Ammon's horn (tissue), 1 donor: Measurements from ENCODE around the gene GUCY1A2.

Experiments used
- DNase-seq: peaks from one replicate; pipeline ENCODE4 v3.0.0-alpha.2; 2016; ENCODE audit warnings: low spot score

GUCY1A2 gene

DNA sequence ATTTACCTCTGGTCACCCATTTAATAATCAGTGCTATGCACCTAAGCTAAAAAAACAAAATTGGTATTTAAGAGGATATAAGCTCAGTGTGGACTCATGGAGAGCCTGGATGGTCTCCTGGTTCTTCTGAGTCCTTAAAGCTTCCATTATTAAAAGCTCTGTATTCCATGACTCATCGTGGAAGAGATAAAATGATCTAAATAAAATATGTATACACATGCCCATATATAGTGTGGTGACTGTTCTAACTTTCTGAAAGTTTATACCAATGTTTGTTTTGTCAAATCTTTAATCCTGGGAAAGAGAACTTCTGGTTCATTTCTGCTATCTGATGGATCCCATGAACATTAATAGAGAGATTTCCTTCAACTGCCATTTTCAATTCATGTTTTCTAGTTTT is 375.9 kb downstream of the GUCY1A2 start:
- no peak for DNase-seq

DNA sequence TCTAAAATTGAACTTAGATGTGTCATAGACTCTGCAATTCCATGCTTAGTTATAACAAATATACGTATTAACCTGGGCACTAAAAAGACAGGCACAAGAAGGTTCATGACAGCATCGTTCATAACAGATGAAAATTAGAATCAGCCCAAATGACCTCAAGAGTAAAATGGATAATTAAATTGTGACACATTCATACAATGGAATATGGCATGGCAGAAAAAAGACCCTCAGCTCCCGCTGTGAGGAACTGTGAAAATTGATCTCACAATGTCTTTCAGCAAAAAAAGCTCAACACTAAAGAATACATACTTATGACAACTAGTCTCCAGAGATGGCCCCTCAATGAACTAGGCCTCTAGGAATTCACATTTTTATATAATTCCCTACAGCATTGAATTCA is 386.0 kb downstream of the GUCY1A2 start:
- no peak for DNase-seq

DNA sequence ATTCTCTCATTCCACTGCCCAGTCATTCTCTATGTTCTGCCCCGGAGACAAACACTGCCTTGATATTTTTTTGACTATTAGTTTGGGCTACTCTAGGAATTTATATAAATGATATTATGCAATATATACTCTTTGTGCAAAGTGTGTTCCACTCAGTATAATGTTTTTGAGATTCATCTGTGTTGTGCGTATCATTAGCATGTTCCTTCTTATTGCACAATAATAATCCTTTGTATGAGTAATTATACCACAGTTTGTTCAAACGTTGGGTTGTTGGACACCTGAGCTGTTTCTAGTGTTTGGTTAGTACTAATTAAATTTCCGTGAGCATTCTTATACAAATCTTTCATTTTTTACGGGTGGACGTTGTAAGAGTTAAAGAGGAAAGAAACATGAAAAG is 390.6 kb downstream of the GUCY1A2 start:
- no peak for DNase-seq

DNA sequence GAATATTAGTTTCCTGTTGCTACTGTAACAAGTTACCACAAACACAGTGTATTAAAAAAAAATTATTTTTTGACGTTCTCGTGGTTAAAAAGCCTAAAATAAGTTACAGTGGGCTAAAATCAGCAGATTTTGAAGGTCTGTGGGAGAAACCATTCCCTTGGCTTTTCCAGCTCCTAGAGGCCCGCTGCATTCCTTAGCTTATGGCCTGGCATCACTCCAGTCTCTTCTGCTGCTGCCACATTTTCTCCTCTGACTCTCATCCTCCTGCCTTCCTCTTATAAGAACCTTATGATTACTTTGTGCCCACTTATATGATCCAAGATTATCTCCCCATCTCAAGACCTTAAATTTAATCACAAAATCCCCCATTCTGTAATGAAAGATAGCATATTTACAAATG is 392.7 kb downstream of the GUCY1A2 start:
- no peak for DNase-seq

- DNase-seq: no peak
These were observed 393.9 kb downstream of the GUCY1A2 start for GRCh38 chr11:106624377-106624776.
